Muscle of arm (tissue), 14 donors: ENCODE data around the gene NRARP. TPM values are rescaled to one million over a fixed set of nuclear protein-coding genes. Genes with fewer than 3 reads are reported as not detected.
A peak's percentile ranks its signal among the peaks of the same experiment; 100 is the strongest.
"Not testable (repeated sequence)": the region's sequence is repeated elsewhere in the genome, so short reads cannot be mapped to it uniquely, and the experiment has no call there.

Experiments
- DNase-seq: peaks from one replicate; pipeline ENCODE4 v3.0.0-alpha.2; 2013
- long read RNA-seq, 11 donors: transcript quantifications; one replicate each; lab custom pipeline, GENCODE V29; 2026
- polyA plus RNA-seq, 12 donors: library from polyadenylated mRNA; unstranded; fragments of 120-200 nt; gene quantifications; one replicate each; pipeline ENCODE4 v1.2.1, GENCODE V29; 2013; ENCODE audit not compliant: insufficient read length in 12 of 12

The NRARP gene
- polyA plus RNA-seq, result 10 to 100 TPM in 2 of 12 donors, 1 to 10 TPM in 9, not detected in 1; 2.6 to 28.7 (median 4.3) TPM
- long read RNA-seq, donor 1, transcript NRARP-201 (1 exons, 1,770 nt), result major isoform, 53 of 53 reads
- long read RNA-seq, donor 1, partial matches to known transcripts, result 0 of 53 reads
- long read RNA-seq, donor 1, other reads (novel, unspliced or antisense), result 0 of 53 reads
- long read RNA-seq, donor 2, transcript NRARP-201 (1 exons, 1,770 nt), result major isoform, 9 of 9 reads
- long read RNA-seq, donor 2, partial matches to known transcripts, result 0 of 9 reads
- long read RNA-seq, donor 2, other reads (novel, unspliced or antisense), result 0 of 9 reads
- long read RNA-seq, donor 3, partial matches to known transcripts, result 0 of 1 reads
- long read RNA-seq, donor 3, other reads (novel, unspliced or antisense), result 0 of 1 reads
- long read RNA-seq, donor 4, transcript NRARP-201 (1 exons, 1,770 nt), result major isoform, 5 of 5 reads
- long read RNA-seq, donor 4, partial matches to known transcripts, result 0 of 5 reads
- long read RNA-seq, donor 4, other reads (novel, unspliced or antisense), result 0 of 5 reads
- long read RNA-seq, donor 5, result 0 reads
- long read RNA-seq, donor 6, partial matches to known transcripts, result 0 of 1 reads
- long read RNA-seq, donor 6, other reads (novel, unspliced or antisense), result 0 of 1 reads
- long read RNA-seq, donor 7, result 0 reads
- long read RNA-seq, donor 8, transcript NRARP-201 (1 exons, 1,770 nt), result major isoform, 6 of 6 reads
- long read RNA-seq, donor 8, partial matches to known transcripts, result 0 of 6 reads
- long read RNA-seq, donor 8, other reads (novel, unspliced or antisense), result 0 of 6 reads
- long read RNA-seq, donor 9, transcript NRARP-201 (1 exons, 1,770 nt), result major isoform, 5 of 5 reads
- long read RNA-seq, donor 9, partial matches to known transcripts, result 0 of 5 reads
- long read RNA-seq, donor 9, other reads (novel, unspliced or antisense), result 0 of 5 reads
- long read RNA-seq, donor 10, partial matches to known transcripts, result 0 of 4 reads
- long read RNA-seq, donor 10, other reads (novel, unspliced or antisense), result 0 of 4 reads
- long read RNA-seq, donor 11, transcript NRARP-201 (1 exons, 1,770 nt), result major isoform, 6 of 6 reads
- long read RNA-seq, donor 11, partial matches to known transcripts, result 0 of 6 reads
- long read RNA-seq, donor 11, other reads (novel, unspliced or antisense), result 0 of 6 reads

GRCh38 chr9:137302118-137302448 lies at the start of gene NRARP:
Gene NRARP, minus strand, starts transcription at chr9:137302271. Its CDS starts 343 bp downstream, at chr9:137301928.
- peak; percentile 71 for DNase-seq

- no peak for DNase-seq
These were observed 48.9 kb upstream of the NRARP start for GRCh38 chr9:137350696-137351584.

- DNase-seq, result no peak
These were observed 47.5 kb upstream of the NRARP start for GRCh38 chr9:137349471-137350033.

- DNase-seq, result no peak
These were observed 46.8 kb upstream of the NRARP start for GRCh38 chr9:137348769-137349470.

- DNase-seq, result no peak
These were observed 45.9 kb upstream of the NRARP start for GRCh38 chr9:137347928-137348327.

GRCh38 chr9:137342482-137342881 lies 40.4 kb upstream of the NRARP start:
- DNase-seq, result no peak

GRCh38 chr9:137341227-137341626 lies 39.2 kb upstream of the NRARP start:
- no peak for DNase-seq

- not testable (repeated sequence) for DNase-seq
These were observed 37.9 kb upstream of the NRARP start for GRCh38 chr9:137339908-137340462.

GRCh38 chr9:137339045-137339907 lies 37.2 kb upstream of the NRARP start:
- no peak for DNase-seq

GRCh38 chr9:137336735-137337134 lies 34.7 kb upstream of the NRARP start:
- no peak for DNase-seq

GRCh38 chr9:137333016-137333671 lies 31.1 kb upstream of the NRARP start:
- no peak for DNase-seq

GRCh38 chr9:137331929-137332328 lies 29.9 kb upstream of the NRARP start:
- no peak for DNase-seq

GRCh38 chr9:137330689-137331088 lies 28.6 kb upstream of the NRARP start:
- DNase-seq, result no peak

- not testable (repeated sequence) for DNase-seq
These were observed 27.5 kb upstream of the NRARP start for GRCh38 chr9:137329590-137329989.

- DNase-seq, result not testable (repeated sequence)
These were observed 25.8 kb upstream of the NRARP start for GRCh38 chr9:137327641-137328550.

GRCh38 chr9:137326445-137327065 lies 24.5 kb upstream of the NRARP start:
- DNase-seq, result no peak

GRCh38 chr9:137325799-137326198 lies 23.7 kb upstream of the NRARP start:
- DNase-seq, result no peak
